Transverse colon (tissue), 4 donors: ENCODE data around the gene LTA.

Source experiments
- EP300 ChIP-seq: sonication (generic); formaldehyde crosslinking; IDR thresholded peaks from one replicate; pipeline ENCODE4 v1.6.1; 2017; ENCODE audit warnings: antibody characterized with exemption, low read depth
- POLR2A ChIP-seq: fragments of 450-650 bp; IDR thresholded peaks from one replicate; pipeline ENCODE4 v1.6.1; 2016; ENCODE audit warnings: antibody characterized with exemption, mild to moderate bottlenecking, moderate library complexity
- POLR2AphosphoS5 ChIP-seq, 3 donors: sonication (generic); formaldehyde crosslinking; IDR thresholded peaks; one replicate each; pipeline ENCODE4 v1.6.1; 2016; ENCODE audit warnings: antibody characterized with exemption in 3 of 3
- TF ChIP-seq, protein P1 (sequence below), 5 experiments: fragments of 200-600 bp in 3 of 5; fragments of 450-650 bp in 2 of 5; sonication (generic) in 3 of 5; IDR thresholded peaks; 1 replicate in 2 of 5; 2 replicates in 3 of 5; pipeline ENCODE4 v1.5.1; 2016 to 2017; ENCODE audit warnings: antibody characterized with exemption in 5 of 5, inconsistent platforms in 3 of 5, mild to moderate bottlenecking in 2 of 5, moderate library complexity in 1 of 5

- TF ChIP-seq, protein P1, sequence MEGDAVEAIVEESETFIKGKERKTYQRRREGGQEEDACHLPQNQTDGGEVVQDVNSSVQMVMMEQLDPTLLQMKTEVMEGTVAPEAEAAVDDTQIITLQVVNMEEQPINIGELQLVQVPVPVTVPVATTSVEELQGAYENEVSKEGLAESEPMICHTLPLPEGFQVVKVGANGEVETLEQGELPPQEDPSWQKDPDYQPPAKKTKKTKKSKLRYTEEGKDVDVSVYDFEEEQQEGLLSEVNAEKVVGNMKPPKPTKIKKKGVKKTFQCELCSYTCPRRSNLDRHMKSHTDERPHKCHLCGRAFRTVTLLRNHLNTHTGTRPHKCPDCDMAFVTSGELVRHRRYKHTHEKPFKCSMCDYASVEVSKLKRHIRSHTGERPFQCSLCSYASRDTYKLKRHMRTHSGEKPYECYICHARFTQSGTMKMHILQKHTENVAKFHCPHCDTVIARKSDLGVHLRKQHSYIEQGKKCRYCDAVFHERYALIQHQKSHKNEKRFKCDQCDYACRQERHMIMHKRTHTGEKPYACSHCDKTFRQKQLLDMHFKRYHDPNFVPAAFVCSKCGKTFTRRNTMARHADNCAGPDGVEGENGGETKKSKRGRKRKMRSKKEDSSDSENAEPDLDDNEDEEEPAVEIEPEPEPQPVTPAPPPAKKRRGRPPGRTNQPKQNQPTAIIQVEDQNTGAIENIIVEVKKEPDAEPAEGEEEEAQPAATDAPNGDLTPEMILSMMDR (IDR thresholded peaks at IDR 0.05), result no peak
- TF ChIP-seq POLR2AphosphoS5 (IDR thresholded peaks at IDR 0.05) (no peak), POLR2A (no peak), EP300 (no peak)
Observed at GRCh38 chr6:31579546-31580437, 7.7 kb downstream of the LTA start.
